HL-60 (cell line): ENCODE results near the gene ZFR2.

ENCODE experiments used
- POLR2AphosphoS5 ChIP-seq: IDR thresholded peaks from 2 replicates; pipeline ENCODE4 v1.6.1; 2012; ENCODE audit warnings: low read depth
- TF ChIP-seq, protein P1 (sequence below): IDR thresholded peaks from one replicate; pipeline ENCODE4 v1.5.1; 2011; ENCODE audit warnings: low read length, control low read depth, inconsistent platforms; ENCODE audit not compliant: insufficient read depth

DNA sequence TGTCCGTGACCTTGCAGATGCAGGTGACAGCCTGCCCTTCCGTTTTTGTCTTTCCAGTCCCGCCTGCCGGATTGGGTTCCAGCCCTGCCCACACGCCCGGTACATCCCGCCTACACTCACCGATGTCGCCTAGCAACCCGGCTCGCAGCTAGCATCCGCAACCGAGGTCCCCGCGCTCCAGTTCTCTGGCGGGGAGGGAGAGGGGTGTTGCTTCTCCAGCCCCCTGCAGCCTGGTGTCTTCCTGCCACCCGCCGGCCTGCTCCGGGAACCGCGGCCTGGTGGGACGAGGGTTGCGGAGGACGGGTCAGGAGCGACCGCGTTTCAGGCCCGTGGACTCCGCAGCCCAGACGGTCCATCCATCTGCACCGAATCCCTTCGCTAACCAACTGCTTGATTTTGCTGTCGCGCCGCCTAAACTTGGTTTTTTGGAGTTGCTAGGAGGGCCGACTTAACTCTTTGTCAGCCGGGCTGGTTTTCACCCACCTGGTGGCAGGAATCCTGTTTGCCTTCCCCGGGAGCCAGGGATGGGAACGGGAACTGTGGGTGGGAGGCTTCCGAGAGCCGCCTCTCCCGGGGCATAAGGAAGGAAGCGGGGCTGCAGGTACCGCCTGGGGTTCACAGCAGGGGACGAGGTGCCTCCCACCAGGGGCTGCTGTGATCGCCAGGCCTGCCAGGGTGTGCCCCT, 67.3 kb downstream of the ZFR2 start:
- TF ChIP-seq, protein P1, sequence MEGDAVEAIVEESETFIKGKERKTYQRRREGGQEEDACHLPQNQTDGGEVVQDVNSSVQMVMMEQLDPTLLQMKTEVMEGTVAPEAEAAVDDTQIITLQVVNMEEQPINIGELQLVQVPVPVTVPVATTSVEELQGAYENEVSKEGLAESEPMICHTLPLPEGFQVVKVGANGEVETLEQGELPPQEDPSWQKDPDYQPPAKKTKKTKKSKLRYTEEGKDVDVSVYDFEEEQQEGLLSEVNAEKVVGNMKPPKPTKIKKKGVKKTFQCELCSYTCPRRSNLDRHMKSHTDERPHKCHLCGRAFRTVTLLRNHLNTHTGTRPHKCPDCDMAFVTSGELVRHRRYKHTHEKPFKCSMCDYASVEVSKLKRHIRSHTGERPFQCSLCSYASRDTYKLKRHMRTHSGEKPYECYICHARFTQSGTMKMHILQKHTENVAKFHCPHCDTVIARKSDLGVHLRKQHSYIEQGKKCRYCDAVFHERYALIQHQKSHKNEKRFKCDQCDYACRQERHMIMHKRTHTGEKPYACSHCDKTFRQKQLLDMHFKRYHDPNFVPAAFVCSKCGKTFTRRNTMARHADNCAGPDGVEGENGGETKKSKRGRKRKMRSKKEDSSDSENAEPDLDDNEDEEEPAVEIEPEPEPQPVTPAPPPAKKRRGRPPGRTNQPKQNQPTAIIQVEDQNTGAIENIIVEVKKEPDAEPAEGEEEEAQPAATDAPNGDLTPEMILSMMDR: no peak
- no peak for TF ChIP-seq POLR2AphosphoS5
